K562 (cell line): Measurements from ENCODE around the gene PHC3. TPM values are rescaled to one million over a fixed set of nuclear protein-coding genes. Genes with fewer than 3 reads are reported as not detected.
A peak's percentile ranks its signal among the peaks of the same experiment; 100 is the strongest.

Experiments used
- ATAC-seq: fragments of 200-7000 bp; cut with Tn5 transposase; 3 replicates; pipeline ENCODE4 v1.9.1; 2020; ENCODE audit warnings: moderate library complexity
- BruUV-seq: library from RNA; stranded (reverse); fragments of 400-500 nt; replicated peaks from 2 replicates; lab custom pipeline; 2021; lab: Mats Ljungman, UMichigan
- CTCF ChIA-PET: fragments of 300-600 bp; formaldehyde crosslinking; extraction: SDS; loops from one replicate; lab custom pipeline; 2021; ENCODE audit warnings: low intra/inter-chr PET ratio; lab: Yijun Ruan, JAX
- POLR2A ChIA-PET: fragments of 300-600, 350-650 bp; sonication (Branson Sonifier 250); formaldehyde crosslinking; extraction: SDS; loops from one replicate; lab custom pipeline; 2021; ENCODE audit warnings: antibody characterized with exemption, inconsistent platforms; lab: Yijun Ruan, JAX
- DNase-seq, 4 experiments: peaks; one replicate each; pipeline versions ENCODE4 v3.0.0 to v3.0.0-alpha.2; 2011 to 2018; ENCODE audit warnings: low spot score in 3 of 4, mixed read lengths in 3 of 4; ENCODE audit errors: extremely low read depth in 1 of 4
- FAIRE-seq: peaks from 2 replicates; lab custom pipeline; 2011; peaks lifted over from hg19 to GRCh38; lab: Jason Lieb, UNC
- H2AFZ ChIP-seq: 2 replicates; pipeline ENCODE4 v1.6.0; 2011; ENCODE audit warnings: low read depth, low read length, control low read depth, inconsistent platforms
- H3K27ac ChIP-seq: fragments of 200-600 bp; 3 replicates; pipeline ENCODE4 v1.8.0; 2011; ENCODE audit warnings: low read depth, mild to moderate bottlenecking, control low read depth, inconsistent platforms, low read length, moderate library complexity, mixed read lengths; ENCODE audit errors: extremely low read depth
- H3K27me3 ChIP-seq, 2 experiments: fragments of 300-600 bp in 1 of 2; 2 replicates in 1 of 2; 3 replicates in 1 of 2; pipeline versions ENCODE4 v1.6.0 to v1.8.0; 2011; ENCODE audit warnings: inconsistent platforms in 2 of 2, low read length in 2 of 2, mild to moderate bottlenecking in 1 of 2, mixed read lengths in 1 of 2, moderate library complexity in 1 of 2; ENCODE audit not compliant: control insufficient read depth in 2 of 2, insufficient read depth in 2 of 2
- H3K36me3 ChIP-seq: fragments of 300-600 bp; 3 replicates; pipeline ENCODE4 v1.8.0; 2011; ENCODE audit warnings: mild to moderate bottlenecking, low read length, inconsistent platforms; ENCODE audit not compliant: control insufficient read depth, insufficient read depth
- H3K4me1 ChIP-seq, 2 experiments: fragments of 200-600 bp in 1 of 2; replicated peaks in 1 of 2; 2 replicates in 1 of 2; 3 replicates in 1 of 2; pipeline versions ENCODE4 v1.5.1 to v1.8.0; 2011; ENCODE audit warnings: inconsistent platforms in 2 of 2, low read length in 2 of 2, mild to moderate bottlenecking in 1 of 2, mixed read lengths in 1 of 2, moderate library complexity in 1 of 2; ENCODE audit not compliant: control insufficient read depth in 2 of 2, insufficient read depth in 2 of 2
- H3K4me2 ChIP-seq: 2 replicates; pipeline ENCODE4 v1.6.1; 2011; ENCODE audit warnings: low read length, control low read depth, inconsistent platforms, mixed read lengths; ENCODE audit not compliant: insufficient read depth
- H3K4me3 ChIP-seq: fragments of 200-600 bp; sonication (generic), shearing (Covaris generic); 2 replicates; pipeline ENCODE4 v1.5.1; 2016; ENCODE audit warnings: control low read depth, inconsistent platforms
- H3K79me2 ChIP-seq: fragments of 200-600 bp; 3 replicates; pipeline ENCODE4 v1.8.0; 2011; ENCODE audit warnings: low read length, inconsistent platforms; ENCODE audit not compliant: control insufficient read depth, insufficient read depth
- H3K9ac ChIP-seq, 2 experiments: 2 replicates each; pipeline versions ENCODE4 v1.6.0 to v1.6.1; 2011; ENCODE audit warnings: low read depth in 2 of 2, low read length in 2 of 2, control low read depth in 1 of 2, inconsistent platforms in 1 of 2, mild to moderate bottlenecking in 1 of 2, mixed read lengths in 1 of 2; ENCODE audit not compliant: insufficient read depth in 1 of 2
- H3K9me1 ChIP-seq: one replicate; pipeline ENCODE4 v1.6.0; 2011; ENCODE audit warnings: inconsistent platforms, mild to moderate bottlenecking, low read length, moderate library complexity; ENCODE audit not compliant: control insufficient read depth, insufficient read depth
- H3K9me3 ChIP-seq: replicated peaks from 2 replicates; pipeline ENCODE4 v1.5.1; 2011; ENCODE audit warnings: low read depth, low read length, inconsistent platforms; ENCODE audit not compliant: control insufficient read depth, insufficient read depth
- H4K20me1 ChIP-seq: replicated peaks from 2 replicates; pipeline ENCODE4 v1.6.1; 2011; ENCODE audit warnings: low read length, inconsistent platforms, mixed read lengths; ENCODE audit not compliant: control insufficient read depth, insufficient read depth
- HMG20B ChIP-seq: fragments of 250-450 bp; sonication (Bioruptor Pico); IDR thresholded peaks from 2 replicates; pipeline ENCODE4 v1.5.0; 2021; ENCODE audit warnings: mild to moderate bottlenecking
- LARP7 ChIP-seq: fragments of 450-650 bp; IDR thresholded peaks from 2 replicates; pipeline ENCODE4 v1.6.1; 2016
- MBD1 ChIP-seq: fragments of 250-450 bp; sonication (Bioruptor Pico); IDR thresholded peaks from 2 replicates; pipeline ENCODE4 v1.8.0; 2022; ENCODE audit warnings: inconsistent platforms
- ZKSCAN8 ChIP-seq: fragments of 200-800 bp; sonication (Bioruptor generic); IDR thresholded peaks from 2 replicates; pipeline ENCODE4 v1.6.1; 2016; ENCODE audit warnings: missing genetic modification characterization, missing compliant biosample characterization
- WGBS: fragments of 100-300 bp; shearing (Covaris generic); methylation state at CpG from one replicate; pipeline ENCODE4 v1.1.6; 2016; ENCODE audit warnings: low coverage, mixed read lengths; ENCODE audit not compliant: insufficient coverage; ENCODE audit errors: missing lambda C conversion rate; 5-methylcytosine and 5-hydroxymethylcytosine counted together
- in situ Hi-C: fragments of 300-500 bp; cut with MboI; formaldehyde crosslinking; loops from 4 replicates; pipeline ENCODE4 v1.15.0; 2018; ENCODE audit warnings: inconsistent platforms, mixed read lengths
- intact Hi-C: fragments of 100-400 bp; cut with micrococcal nuclease; formaldehyde crosslinking; loops from 2 replicates; pipeline ENCODE4 v1.14.2; 2022
- polyA plus RNA-seq, 8 experiments: library from polyadenylated mRNA; depleted of rRNA in 4 of 8; stranded (reverse) in 5 of 8; unstranded in 3 of 8; fragments of >200 nt; fragmentation: Nextera tagmentation in 2 of 8; fragmentation: Illumina TruSeq in 1 of 8; extraction: Ambion mirVana in 2 of 8; extraction: Trizol in 1 of 8; gene quantifications; 2 replicates each; pipeline versions ENCODE4 v1.2.1 to v1.2.3, GENCODE V29; 2011 to 2014; ENCODE audit warnings: inconsistent platforms in 1 of 8, missing spikeins in 1 of 8
- total RNA-seq, 7 experiments: library from RNA; depleted of rRNA in 6 of 7; stranded (reverse); fragments of >200 nt in 6 of 7; fragmentation: Illumina TruSeq in 2 of 7; extraction: Trizol in 2 of 7; gene quantifications; 2 replicates each; pipeline versions ENCODE4 v1.2.1 to v1.2.3, GENCODE V29; 2011 to 2021; ENCODE audit warnings: low replicate concordance in 1 of 7
- TF ChIP-seq, protein P1 (sequence below), 2 experiments: fragments of 450-650 bp; conservative IDR thresholded peaks; 2 replicates each; pipeline ENCODE4 v1.6.1; 2017; ENCODE audit warnings: mild to moderate bottlenecking in 2 of 2, moderate library complexity in 2 of 2

PHC3 gene
- total and polyA plus RNA-seq, 9 of the 15 experiments (the other 6 are each of a cell fraction or from before 2014, with no cell fraction given): 3.1 to 21.6 (median 10.5) TPM

GRCh38 chr3:170154084-170154483 lies 27.4 kb downstream of the PHC3 start:
- Histone ChIP-seq H3K9ac (peak overlapping the region in 1 of 2 experiments; percentile 37; a peak in 2 of 4 replicates), H3K36me3 (peaks cover 27% of the 10 kb centered on the region; the same call in 2 of the 3 replicates), H3K27ac (peak overlapping the region; percentile 71; the same call in 2 of the 3 replicates), H3K27me3 (no peaks in the 10 kb centered on the region), H4K20me1 (no peaks in the 10 kb centered on the region), H3K9me3 (no peaks in the 10 kb centered on the region), H3K79me2 (peaks cover 61% of the 10 kb centered on the region), H3K4me3 (no peak overlapping the region), H2AFZ (no peak overlapping the region), H3K4me1 (peaks cover 4 to 14% of the 10 kb centered on the region in 2 experiments; a peak in 4 of 5 replicates), H3K4me2 (no peak overlapping the region; the same call in 1 of the 2 replicates), H3K9me1 (no peaks in the 10 kb centered on the region)
- DNase-seq: no peak
- in situ Hi-C loops (no loop called here), intact Hi-C loops (no loop called here)
- TF ChIP-seq, protein P1, sequence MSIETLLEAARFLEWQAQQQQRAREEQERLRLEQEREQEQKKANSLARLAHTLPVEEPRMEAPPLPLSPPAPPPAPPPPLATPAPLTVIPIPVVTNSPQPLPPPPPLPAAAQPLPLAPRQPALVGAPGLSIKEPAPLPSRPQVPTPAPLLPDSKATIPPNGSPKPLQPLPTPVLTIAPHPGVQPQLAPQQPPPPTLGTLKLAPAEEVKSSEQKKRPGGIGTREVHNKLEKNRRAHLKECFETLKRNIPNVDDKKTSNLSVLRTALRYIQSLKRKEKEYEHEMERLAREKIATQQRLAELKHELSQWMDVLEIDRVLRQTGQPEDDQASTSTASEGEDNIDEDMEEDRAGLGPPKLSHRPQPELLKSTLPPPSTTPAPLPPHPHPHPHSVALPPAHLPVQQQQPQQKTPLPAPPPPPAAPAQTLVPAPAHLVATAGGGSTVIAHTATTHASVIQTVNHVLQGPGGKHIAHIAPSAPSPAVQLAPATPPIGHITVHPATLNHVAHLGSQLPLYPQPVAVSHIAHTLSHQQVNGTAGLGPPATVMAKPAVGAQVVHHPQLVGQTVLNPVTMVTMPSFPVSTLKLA (conservative IDR thresholded peaks at IDR 0.05): 0 out of 4 replicates have a peak, but pooled peaks of 1 of the 2 experiments have one; percentile 15
- 0 out of 2 replicates have a peak, but pooled peaks have one; percentile 6 for TF ChIP-seq ZKSCAN8 (CRISPR knock-in tag)
- no peak for TF ChIP-seq HMG20B (CRISPR knock-in tag)
- no peak for TF ChIP-seq MBD1 (CRISPR knock-in tag)
- TF ChIP-seq LARP7: no peak
- no peak for ATAC-seq
- 84% methylated on average over 3 of the region's 3 CpGs for WGBS
- BruUV-seq: TSS peak; percentile 8
- ChIA-PET POLR2A (interaction anchor here (0.7 to 1.3 kb wide), 4 partner anchors 12 to 26 kb away, joined by 3 to 5 read pairs (median 4); no protein-coding TSS in a partner anchor), CTCF (no interaction called here)
- no peak for FAIRE-seq
